Measurements from ENCODE around the gene APLP2. TPM values are rescaled to one million over a fixed set of nuclear protein-coding genes. Genes with fewer than 3 reads are reported as not detected.

APLP2 gene
- total and polyA plus RNA-seq, 2 of the 13 experiments (the other 11 are each of a cell fraction or from before 2014, with no cell fraction given): 315 to 594 TPM

- no peak for TF ChIP-seq REST (IDR thresholded peaks at IDR 0.05; ENCODE audit: borderline replicate concordance in 1 of 2, low read depth in 1 of 2, low read length in 2 of 2)
- TF ChIP-seq TARDBP (CRISPR knock-in tag; IDR thresholded peaks at IDR 0.05): no peak
- 0 out of 2 replicates have a peak, but pooled peaks have one; percentile 29 for TF ChIP-seq ZBTB21 (CRISPR knock-in tag; IDR thresholded peaks at IDR 0.05)
- no peak for TF ChIP-seq ZNF331 (CRISPR knock-in tag; IDR thresholded peaks at IDR 0.05)
- no peak for TF ChIP-seq ZNF598 (CRISPR knock-in tag; IDR thresholded peaks at IDR 0.05; ENCODE audit: borderline replicate concordance)
- no peak for TF ChIP-seq ZBTB49 (CRISPR knock-in tag; IDR thresholded peaks at IDR 0.05; ENCODE audit: borderline replicate concordance)
- no peak for TF ChIP-seq MATR3 (CRISPR knock-in tag; IDR thresholded peaks at IDR 0.05)
- no peak for TF ChIP-seq ATF5 (CRISPR knock-in tag; IDR thresholded peaks at IDR 0.05; ENCODE audit: low read depth)
- no peak for TF ChIP-seq ZGPAT (CRISPR knock-in tag; IDR thresholded peaks at IDR 0.05)
- no peak for TF ChIP-seq POLR2AphosphoS5 (IDR thresholded peaks at IDR 0.05; ENCODE audit: low read depth, low read length)
- TF ChIP-seq KDM4B (CRISPR knock-in tag; IDR thresholded peaks at IDR 0.05): no peak
- TF ChIP-seq RFX5 (IDR thresholded peaks at IDR 0.05; ENCODE audit: low read depth, low read length): peak; percentile 85
- no peak for TF ChIP-seq PATZ1 (CRISPR knock-in tag; IDR thresholded peaks at IDR 0.05)
- TF ChIP-seq SOX5 (CRISPR knock-in tag; IDR thresholded peaks at IDR 0.05; ENCODE audit: borderline replicate concordance): 0 out of 2 replicates have a peak, but pooled peaks have one; percentile 15
- no peak for TF ChIP-seq PHF5A (CRISPR knock-in tag; IDR thresholded peaks at IDR 0.05; ENCODE audit: low read depth, unreplicated experiment)
- TF ChIP-seq ZNF644 (CRISPR knock-in tag; IDR thresholded peaks at IDR 0.05; ENCODE audit: low read depth): no peak
- TF ChIP-seq CBX5 (CRISPR knock-in tag; IDR thresholded peaks at IDR 0.05; ENCODE audit: borderline replicate concordance): no peak
- TF ChIP-seq ELF3 (CRISPR knock-in tag; IDR thresholded peaks at IDR 0.05): peak; percentile 52
- no peak for TF ChIP-seq MTERF4 (CRISPR knock-in tag; IDR thresholded peaks at IDR 0.05)
- TF ChIP-seq GATAD2A (CRISPR knock-in tag; IDR thresholded peaks at IDR 0.05): no peak
- TF ChIP-seq SAP130 (CRISPR knock-in tag; IDR thresholded peaks at IDR 0.05; ENCODE audit: low read depth): peak; percentile 44; the same call in 1 of the 2 replicates
Measured at GRCh38 chr11:130037058-130037457, 32.6 kb upstream of the APLP2 start (continued).

Measured in HepG2 (cell line).